NCI-H2107 treated with DMSO at 0.1 percent for 48 hours (cell line): Measurements from ENCODE around the gene EXD3.

Source experiments
- DNase-seq: peaks from one replicate; lab custom pipeline; 2025; ENCODE audit not compliant: unreplicated experiment; lab: John Stamatoyannopoulos, UW

EXD3 gene

GRCh38 chr9:137319739-137320551 lies 103.0 kb downstream of the EXD3 start:
- no peak for DNase-seq

DNA sequence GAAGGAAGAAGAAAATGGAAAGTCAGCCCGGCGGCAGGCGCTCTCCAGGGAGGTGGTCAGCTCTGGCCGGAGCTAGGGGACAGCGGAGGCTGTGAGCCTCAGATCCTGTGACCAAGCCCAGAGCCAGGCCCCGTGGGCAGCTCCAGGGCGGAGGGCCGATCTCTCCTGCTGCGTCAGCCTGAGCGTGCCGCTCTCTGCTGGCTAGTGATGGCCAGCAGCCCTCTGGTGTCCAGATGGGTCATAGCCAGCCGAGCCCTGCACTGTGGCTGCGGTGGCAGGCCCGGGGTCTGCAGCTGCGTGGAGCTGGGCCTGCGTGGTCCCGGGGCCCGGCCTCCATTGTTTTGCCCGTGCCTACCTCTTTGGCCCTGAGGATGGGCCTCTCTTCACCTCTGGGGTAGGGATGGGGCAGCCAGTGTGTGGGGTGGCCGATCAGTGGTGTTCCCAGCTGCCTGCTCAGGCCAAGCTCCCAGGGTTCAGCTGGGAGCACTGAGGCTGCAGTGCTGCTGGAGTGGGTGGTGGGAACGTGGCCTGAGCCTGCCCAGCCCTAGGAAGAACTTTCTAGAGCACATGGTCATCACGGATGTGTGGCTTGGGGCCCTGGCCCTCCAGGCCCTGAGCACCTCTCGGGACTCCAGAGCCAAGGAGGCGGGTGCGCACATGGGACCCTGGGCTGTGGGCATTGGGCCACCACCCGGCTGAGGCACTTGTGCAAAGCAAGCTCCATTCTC lies 103.8 kb downstream of the EXD3 start:
- no peak for DNase-seq

GRCh38 chr9:137318602-137319001 lies 104.4 kb downstream of the EXD3 start:
- no peak for DNase-seq

GRCh38 chr9:137317718-137318511 lies 105.0 kb downstream of the EXD3 start:
- DNase-seq: no peak

- no peak for DNase-seq
Observed at GRCh38 chr9:137317021-137317717, 105.8 kb downstream of the EXD3 start.

- DNase-seq: no peak
Observed at GRCh38 chr9:137316012-137316981, 106.7 kb downstream of the EXD3 start.

DNA sequence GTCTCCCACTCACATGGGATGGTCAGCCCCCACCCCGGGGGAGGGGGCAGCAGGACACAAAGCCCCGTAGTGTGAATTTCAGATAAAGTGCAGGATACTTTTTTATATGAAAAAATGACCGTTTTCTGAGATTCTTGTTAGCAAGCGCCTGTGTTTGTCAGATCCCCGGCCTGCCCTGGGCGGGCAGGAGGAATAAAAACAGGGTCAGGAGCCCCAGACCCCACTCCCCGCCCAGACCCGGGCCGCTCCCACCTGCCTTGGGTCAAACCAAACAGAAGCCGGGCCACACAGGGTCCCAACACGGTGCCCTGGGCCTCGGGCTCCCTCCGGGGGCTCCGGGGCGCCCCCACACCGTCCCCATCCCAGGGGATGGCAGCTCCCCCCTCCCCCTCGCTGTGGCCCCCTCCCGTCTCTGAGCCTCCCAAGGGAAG lies 107.4 kb downstream of the EXD3 start:
- DNase-seq: no peak

DNA sequence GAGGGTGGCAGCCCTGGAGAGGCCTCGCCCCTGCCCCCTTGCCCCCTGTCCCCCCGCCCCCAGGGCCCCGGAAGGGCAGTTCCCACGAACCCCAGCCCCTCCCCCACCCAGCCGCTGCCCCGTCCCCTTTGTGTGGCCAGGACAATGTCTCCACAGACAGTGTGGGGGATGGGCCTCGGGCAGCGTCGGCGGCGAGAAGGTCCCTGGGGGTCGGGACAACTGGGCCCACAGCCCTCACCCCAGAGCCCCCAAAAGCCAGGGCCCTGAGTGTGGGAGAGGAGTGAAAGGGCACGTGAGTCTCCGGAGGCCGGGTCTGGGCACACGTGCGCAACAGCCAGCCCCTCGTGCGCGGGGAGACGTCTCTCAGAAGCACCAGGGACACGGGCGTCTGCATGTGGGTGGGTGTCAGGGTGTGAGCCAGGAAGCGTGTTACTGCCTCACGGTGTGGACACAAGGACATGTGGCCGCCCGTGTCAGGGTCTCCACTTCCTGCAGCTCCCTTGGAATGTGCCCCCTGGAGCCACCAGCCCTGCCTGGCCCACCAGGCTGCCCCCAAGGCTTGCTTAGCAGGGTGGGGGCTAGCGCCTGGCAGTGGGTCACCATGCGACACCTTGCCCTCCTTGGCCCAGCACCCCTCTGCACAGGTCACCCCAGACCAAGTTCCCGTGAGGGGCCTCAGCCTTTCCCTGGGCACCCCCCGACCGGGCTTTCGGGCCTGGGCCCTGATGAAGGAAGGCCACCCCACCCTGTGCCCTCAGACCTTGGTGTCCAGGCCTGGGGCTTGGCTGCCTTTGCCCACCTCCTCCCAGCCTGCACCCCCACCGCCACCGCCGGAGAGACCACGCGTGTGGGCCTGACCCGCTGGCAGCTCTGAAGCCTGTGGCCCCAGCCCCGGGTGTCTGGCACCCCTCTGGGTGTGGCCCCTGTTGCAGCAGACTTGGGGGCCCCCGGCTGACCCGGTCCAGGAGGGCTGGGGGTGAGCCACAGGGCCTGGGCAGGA lies 108.1 kb downstream of the EXD3 start:
- no peak for DNase-seq

GRCh38 chr9:137313956-137314560 lies 108.9 kb downstream of the EXD3 start:
- no peak for DNase-seq

- DNase-seq: no peak
Observed at GRCh38 chr9:137313326-137313936, 109.5 kb downstream of the EXD3 start.

- DNase-seq: no peak
Observed at GRCh38 chr9:137312852-137313325, 110.1 kb downstream of the EXD3 start.

GRCh38 chr9:137311986-137312851 lies 110.7 kb downstream of the EXD3 start:
- DNase-seq: no peak

DNA sequence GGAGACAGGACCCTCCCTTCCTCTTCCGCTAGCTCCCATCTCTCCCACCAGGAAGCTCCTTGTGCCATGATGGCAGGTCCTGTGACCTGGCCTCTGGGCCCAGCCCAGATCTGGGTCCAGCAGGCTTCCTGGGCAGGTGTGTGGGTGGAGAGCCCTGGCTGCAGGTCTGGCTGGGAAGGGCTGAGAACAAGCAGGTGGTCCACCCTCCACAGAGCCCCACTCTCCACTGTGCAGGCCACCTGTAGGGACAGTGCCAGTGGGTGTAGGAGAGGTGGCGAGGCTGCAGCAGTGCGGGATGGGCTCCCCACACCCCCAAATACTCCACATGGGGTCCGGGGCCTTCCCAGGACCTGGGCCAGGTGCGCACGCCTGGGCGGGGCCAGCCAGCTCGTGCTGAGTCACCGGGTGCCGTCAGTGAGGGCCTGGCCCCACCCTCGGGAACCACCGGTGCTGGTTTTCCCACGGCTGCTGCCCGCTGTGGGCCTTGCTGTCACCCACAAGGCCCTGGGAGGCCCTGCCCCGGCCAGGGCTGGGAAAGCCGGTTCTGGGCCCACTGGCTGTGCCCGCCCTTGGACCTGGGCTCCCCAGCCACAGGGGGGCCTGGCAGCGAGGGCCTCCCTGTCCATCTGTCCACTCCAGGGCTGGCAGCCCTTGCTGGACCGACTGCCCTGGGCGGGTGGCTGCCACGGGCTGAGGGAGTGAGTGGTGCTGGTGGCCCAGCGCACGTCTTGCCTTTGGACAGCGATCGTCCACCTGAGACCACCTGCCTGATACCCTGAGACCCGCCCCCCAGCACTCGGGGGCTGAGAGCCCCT lies 111.6 kb downstream of the EXD3 start:
- no peak for DNase-seq

DNA sequence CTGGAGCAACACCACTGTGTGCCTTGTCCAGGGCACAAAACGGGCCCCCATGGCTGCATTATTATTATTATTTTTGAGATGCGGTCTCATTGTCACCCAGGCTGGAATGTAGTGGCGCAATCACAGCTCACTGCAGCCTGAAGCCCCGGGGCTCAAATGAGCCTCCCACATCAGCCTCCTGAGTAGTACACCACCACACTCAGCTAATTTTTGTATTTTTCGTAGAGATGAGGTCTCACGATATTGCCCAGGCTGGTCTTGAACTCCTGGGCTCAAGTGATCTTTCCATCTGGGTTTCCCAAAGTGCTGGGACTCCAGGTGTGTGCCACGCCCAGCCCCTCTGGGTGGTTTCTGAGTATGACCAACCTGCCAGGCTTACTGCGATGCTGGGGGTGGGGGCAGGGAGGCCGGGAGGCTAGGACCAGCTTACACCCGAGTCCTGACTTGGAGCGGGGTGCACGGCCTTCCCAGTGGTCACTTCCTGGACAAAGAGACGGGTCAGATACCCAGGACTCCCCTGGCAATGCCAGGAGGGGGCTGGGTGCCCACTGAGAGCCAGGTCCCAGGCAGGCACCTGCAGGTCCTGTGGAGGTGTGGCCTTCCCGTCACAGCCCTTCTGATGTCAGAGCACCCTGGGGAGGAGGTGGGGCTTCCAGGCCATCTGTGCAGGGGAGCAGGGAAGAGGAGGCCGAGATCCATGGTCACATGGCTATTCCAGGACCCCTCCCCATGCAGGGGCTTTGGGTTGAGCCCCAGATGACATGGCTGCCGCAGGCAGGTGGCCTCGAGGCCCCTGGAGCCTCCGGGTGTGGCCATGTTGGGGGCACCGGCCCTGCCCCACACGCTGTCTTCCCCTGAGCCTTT lies 112.5 kb downstream of the EXD3 start:
- DNase-seq: peak; percentile 62
